ENCODE results near the gene GABRR2. TPM values are rescaled to one million over a fixed set of nuclear protein-coding genes. Genes with fewer than 3 reads are reported as not detected.

Gene GABRR2
- total RNA-seq, 1 donor from 2014 or later: 1.8 TPM

DNA sequence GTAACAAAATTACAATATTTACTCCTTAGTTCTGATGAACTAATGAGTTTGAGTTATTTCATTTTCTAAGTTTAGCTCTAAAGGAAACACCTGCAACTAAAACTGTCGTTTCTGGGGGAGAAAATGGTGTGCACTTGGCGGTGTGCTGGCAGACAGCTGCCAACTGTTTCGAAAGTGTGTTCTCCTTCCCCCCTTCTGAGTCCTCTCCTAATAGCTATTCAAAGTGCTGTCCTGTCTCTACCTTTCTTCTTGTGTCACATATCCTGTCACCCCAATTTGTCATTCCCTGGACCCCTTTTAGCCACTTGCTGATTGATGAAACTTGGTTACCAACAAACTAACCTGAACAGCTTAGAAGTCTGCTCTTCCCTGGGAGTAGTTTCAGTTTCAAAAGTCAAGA, 42.3 kb upstream of the GABRR2 start:
- Mint-ChIP-seq H3K27ac (peak overlapping the region; percentile 100), H3K36me3 (ENCODE audit: low read depth) (no peaks in the 10 kb centered on the region), H3K27me3 (no peaks in the 10 kb centered on the region), H3K4me3 (peak overlapping the region; percentile 95), H3K4me1 (peaks cover 80% of the 10 kb centered on the region), H3K9me3 (no peaks in the 10 kb centered on the region)
- no peak for DNase-seq
- no peak for ATAC-seq (ENCODE audit: low read depth)
- intact Hi-C loops (cut with micrococcal nuclease): loop anchor here (5.0 to 10.0 kb wide), 2 partner anchors 1017 to 1230 kb away; partner anchors contain the start of gene MAP3K7
- ChIA-PET POLR2A (interaction anchor here (0.6 to 4.6 kb wide), 4 partner anchors 9 to 277 kb away, joined by 4 to 34 read pairs (median 10); partner anchors contain the start of gene PNRC1), CTCF (interaction anchor here (1.1 to 9.4 kb wide), 4 partner anchors 8 to 15 kb away, joined by 5 to 64 read pairs (median 8); no protein-coding TSS in a partner anchor)
- TF ChIP-seq, protein P1, sequence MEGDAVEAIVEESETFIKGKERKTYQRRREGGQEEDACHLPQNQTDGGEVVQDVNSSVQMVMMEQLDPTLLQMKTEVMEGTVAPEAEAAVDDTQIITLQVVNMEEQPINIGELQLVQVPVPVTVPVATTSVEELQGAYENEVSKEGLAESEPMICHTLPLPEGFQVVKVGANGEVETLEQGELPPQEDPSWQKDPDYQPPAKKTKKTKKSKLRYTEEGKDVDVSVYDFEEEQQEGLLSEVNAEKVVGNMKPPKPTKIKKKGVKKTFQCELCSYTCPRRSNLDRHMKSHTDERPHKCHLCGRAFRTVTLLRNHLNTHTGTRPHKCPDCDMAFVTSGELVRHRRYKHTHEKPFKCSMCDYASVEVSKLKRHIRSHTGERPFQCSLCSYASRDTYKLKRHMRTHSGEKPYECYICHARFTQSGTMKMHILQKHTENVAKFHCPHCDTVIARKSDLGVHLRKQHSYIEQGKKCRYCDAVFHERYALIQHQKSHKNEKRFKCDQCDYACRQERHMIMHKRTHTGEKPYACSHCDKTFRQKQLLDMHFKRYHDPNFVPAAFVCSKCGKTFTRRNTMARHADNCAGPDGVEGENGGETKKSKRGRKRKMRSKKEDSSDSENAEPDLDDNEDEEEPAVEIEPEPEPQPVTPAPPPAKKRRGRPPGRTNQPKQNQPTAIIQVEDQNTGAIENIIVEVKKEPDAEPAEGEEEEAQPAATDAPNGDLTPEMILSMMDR (IDR thresholded peaks at IDR 0.05): no peak

DNA sequence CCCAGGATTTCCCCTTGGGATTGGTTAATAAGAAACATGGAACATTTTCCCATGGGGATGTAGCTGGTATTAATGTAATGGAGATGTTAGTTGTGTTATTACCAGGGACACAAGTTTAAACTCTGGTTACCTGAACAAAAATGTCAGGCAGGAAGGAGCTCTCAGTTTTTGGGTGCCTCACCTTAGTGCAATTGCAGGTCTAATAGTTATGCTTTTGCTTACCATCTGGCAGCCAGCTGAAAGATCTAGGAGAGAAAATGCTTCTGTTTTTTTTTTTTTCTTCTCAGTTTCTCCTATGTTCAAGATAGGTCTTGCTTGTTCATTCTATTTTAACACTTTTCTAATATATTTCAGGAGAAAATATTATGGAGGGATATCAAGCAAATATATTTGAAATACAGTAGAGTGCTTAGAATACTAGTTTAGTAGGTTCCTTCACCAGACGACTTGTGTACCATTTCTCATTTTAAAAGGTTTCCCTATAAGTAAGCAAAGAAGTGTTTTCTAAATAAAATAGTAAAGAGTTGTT, 41.6 kb upstream of the GABRR2 start:
- ChIA-PET CTCF (interaction anchor here (1.1 to 9.4 kb wide), 4 partner anchors 9 to 15 kb away, joined by 5 to 64 read pairs (median 8); no protein-coding TSS in a partner anchor), POLR2A (interaction anchor here (0.6 to 4.6 kb wide), 7 partner anchors 10 to 924 kb away, joined by 4 to 34 read pairs (median 6); partner anchors contain the start of genes LYRM2 and PNRC1)
- Mint-ChIP-seq H3K4me3 (peak overlapping the region; percentile 95), H3K27me3 (no peaks in the 10 kb centered on the region), H3K4me1 (peaks cover 83% of the 10 kb centered on the region), H3K36me3 (ENCODE audit: low read depth) (peaks cover 3% of the 10 kb centered on the region), H3K27ac (peak overlapping the region; percentile 100), H3K9me3 (no peaks in the 10 kb centered on the region)
- TF ChIP-seq, protein P1 (IDR thresholded peaks at IDR 0.05): no peak
- no peak for ATAC-seq (ENCODE audit: low read depth)
- DNase-seq: no peak
- intact Hi-C loops (cut with micrococcal nuclease): loop anchor here (5.0 to 10.0 kb wide), 2 partner anchors 1018 to 1231 kb away; partner anchors contain the start of gene MAP3K7

DNA sequence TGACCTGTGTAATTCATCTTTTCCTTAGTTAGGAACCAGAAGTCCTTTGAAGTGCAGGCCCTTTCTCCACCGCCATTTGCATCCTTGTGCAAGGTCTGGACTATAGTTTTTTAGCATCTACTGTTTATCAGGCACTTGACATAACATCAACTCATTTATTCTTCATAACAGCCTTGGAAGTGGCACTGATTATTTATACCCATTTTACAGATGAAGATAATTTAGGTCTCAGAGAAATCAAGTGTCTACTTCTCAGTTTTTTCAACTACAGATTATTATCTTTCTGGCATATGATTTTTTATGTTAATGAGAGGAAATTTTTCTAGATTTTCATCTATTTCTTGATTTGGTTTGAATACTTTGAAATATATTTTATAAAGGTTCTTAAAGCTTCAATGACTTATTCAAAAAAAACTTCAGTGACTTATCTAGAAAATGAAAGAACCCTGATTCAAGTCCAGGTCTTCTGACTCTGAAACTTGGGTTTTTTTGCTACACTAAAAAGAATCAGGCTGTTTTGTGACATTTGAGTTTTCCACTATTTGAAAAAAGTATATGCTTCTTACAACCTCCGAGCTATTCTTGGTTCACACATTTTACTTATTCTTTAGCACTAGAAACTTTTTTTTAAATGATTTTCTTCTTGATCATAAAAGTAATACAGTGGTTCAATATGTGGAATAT, 40.6 kb upstream of the GABRR2 start:
- H3K4me3 Mint-ChIP-seq: peak overlapping the region; percentile 11
- CTCF ChIA-PET: interaction anchor here (2.3 to 9.4 kb wide), 2 partner anchors 10 to 16 kb away, joined by 9 to 64 read pairs; no protein-coding TSS in a partner anchor
- intact Hi-C loops (cut with micrococcal nuclease): loop anchor here (5.0 to 10.0 kb wide), 2 partner anchors 1019 to 1232 kb away; partner anchors contain the start of gene MAP3K7
- peaks cover 83% of the 10 kb centered on the region for H3K4me1 Mint-ChIP-seq
- TF ChIP-seq, protein P1 (IDR thresholded peaks at IDR 0.05): no peak
- H3K36me3 Mint-ChIP-seq (ENCODE audit: low read depth): peaks cover 3% of the 10 kb centered on the region
- ATAC-seq (ENCODE audit: low read depth) (no peak), DNase-seq (no peak)
- POLR2A ChIA-PET: interaction anchor here (0.6 to 4.6 kb wide), 8 partner anchors 10 to 925 kb away, joined by 3 to 34 read pairs (median 5); partner anchors contain the start of genes LYRM2, PM20D2 and PNRC1
- H3K27ac Mint-ChIP-seq: peak overlapping the region; percentile 100
- no peaks in the 10 kb centered on the region for H3K9me3 Mint-ChIP-seq
- H3K27me3 Mint-ChIP-seq: no peaks in the 10 kb centered on the region

DNA sequence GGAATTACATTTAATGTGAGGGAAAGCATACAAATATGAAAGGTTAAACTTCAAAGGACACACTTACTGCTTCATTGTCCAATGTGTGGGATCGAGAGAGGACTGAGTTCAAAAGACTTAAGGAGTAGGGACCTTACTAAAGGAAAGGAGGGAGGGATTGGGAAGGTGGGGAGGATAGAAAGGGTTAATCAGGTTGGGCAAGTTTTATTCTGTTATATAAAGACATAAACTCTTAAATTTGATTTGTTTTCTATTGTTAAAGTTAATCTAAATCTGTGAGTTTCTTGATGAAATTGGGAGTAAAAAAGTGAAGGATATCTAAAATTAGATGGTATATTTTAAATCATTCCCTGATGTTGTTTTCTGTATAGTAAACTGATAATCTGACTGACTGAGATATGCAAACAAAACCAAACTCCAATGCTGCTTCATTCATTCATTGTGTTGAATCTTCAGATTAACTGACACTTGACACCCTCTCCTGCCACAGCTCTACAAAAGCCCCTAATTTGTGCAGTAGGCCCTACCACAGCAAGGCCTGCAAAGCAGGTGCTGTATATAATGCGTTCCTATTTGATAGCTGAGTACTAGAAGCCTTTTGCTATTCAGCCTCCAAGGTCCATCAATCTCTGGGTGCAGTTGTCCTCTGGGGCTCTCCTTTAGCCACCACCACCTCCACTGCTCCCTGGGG, 38.7 kb upstream of the GABRR2 start:
- intact Hi-C loops (cut with micrococcal nuclease): loop anchor here (5.0 to 10.0 kb wide), 3 partner anchors 473 to 1762 kb away; partner anchors contain the start of genes CASP8AP2 and ORC3
- Mint-ChIP-seq H3K4me3 (peak overlapping the region; percentile 72), H3K9me3 (no peaks in the 10 kb centered on the region), H3K27me3 (no peaks in the 10 kb centered on the region), H3K36me3 (ENCODE audit: low read depth) (peaks cover 8% of the 10 kb centered on the region), H3K4me1 (peaks cover 86% of the 10 kb centered on the region), H3K27ac (peak overlapping the region; percentile 85)
- CTCF ChIA-PET: interaction anchor here (9.4 kb wide), 1 partner anchor 18 kb away, joined by 64 read pairs; no protein-coding TSS in a partner anchor
- DNase-seq: no peak
- TF ChIP-seq, protein P1 (IDR thresholded peaks at IDR 0.05): no peak
- no peak for ATAC-seq (ENCODE audit: low read depth)
- POLR2A ChIA-PET: interaction anchor here (0.7 to 4.6 kb wide), 6 partner anchors 13 to 390 kb away, joined by 3 to 34 read pairs (median 6); partner anchors contain the start of genes PM20D2, PNRC1 and RNGTT
